Caki2 (cell line): Measurements from ENCODE around the gene TUBGCP2. TPM values are rescaled to one million over a fixed set of nuclear protein-coding genes. Genes with fewer than 3 reads are reported as not detected.

Source experiments
- DNase-seq: peaks from one replicate; pipeline ENCODE4 v3.0.0-alpha.2; 2015; ENCODE audit warnings: low read depth
- in situ Hi-C: cut with HindIII; loops from 2 replicates; pipeline ENCODE4 v1.10.0; 2016; ENCODE audit warnings: low sequenced_read_pairs, low pct_unique_long_range_greater_than_20kb, mixed read lengths
- total RNA-seq: library from RNA; depleted of rRNA; stranded (reverse); fragments of >200 nt; shearing (Covaris generic); gene quantifications from 2 replicates; pipeline ENCODE4 v1.2.3, GENCODE V29; 2014; ENCODE audit warnings: low replicate concordance

The TUBGCP2 gene
- total RNA-seq, 1 experiment from 2014 or later: 73.2 TPM

DNA sequence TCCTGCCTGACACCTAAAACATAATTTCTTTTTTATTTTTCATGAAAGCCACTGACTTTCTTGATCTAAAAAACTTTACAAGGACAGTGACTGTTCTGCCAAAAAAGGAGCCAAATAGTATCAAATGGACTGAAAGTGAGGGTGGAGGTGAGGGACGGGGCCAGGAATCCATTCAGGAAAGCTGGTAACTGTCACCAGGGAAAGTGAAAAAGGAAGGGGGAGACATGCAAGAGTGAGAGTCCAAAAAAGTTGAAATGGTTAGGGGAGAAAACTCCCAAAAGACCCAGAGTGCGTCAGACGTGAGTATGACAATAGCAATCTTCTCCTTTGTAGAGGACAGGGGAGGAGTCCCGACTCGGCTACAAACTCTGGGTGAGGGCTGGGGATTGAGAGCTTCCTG lies 35.6 kb upstream of the TUBGCP2 start:
- in situ Hi-C loops: no loop called here
- no peak for DNase-seq

DNA sequence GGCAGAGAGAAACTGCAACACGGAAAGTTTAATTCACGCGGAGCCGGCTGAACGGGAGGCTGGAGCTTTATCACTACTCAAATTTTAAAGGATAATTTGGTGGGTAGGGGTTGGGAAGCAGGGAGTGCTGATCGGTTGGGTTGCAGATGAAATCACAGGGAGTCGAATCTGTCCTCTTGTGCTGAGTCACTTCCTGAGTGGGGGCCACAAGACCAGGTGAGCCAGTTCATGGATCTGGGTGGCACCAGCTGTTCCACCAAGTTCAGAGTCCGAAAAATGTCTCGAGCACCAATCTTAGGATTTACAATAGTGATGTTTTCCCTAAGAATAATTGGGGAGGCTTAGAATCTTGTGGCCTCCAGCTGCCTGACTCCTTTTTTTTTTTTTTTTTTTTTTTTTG lies 34.9 kb upstream of the TUBGCP2 start:
- DNase-seq: no peak
- in situ Hi-C loops: no loop called here

DNA sequence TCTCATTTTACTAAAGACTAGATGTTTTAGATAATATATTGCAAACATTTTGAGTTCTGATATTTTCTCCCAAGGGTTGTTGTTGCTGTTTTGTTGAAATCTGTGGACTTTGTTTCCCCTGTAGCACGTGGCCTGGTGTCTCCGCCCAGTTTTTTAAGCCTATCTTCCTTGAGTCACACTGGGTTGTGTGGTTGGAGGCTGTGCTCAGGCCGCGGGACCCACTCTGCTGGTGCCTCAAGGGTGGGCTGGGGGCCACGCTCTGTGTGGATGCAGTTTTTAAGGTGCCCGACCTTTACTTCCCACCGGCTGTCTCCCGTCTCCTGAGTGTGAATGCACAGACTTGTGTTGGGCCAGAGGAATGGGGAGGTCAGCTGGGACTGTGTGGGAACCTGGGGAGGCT lies 34.3 kb upstream of the TUBGCP2 start:
- DNase-seq: no peak
- in situ Hi-C loops: no loop called here

DNA sequence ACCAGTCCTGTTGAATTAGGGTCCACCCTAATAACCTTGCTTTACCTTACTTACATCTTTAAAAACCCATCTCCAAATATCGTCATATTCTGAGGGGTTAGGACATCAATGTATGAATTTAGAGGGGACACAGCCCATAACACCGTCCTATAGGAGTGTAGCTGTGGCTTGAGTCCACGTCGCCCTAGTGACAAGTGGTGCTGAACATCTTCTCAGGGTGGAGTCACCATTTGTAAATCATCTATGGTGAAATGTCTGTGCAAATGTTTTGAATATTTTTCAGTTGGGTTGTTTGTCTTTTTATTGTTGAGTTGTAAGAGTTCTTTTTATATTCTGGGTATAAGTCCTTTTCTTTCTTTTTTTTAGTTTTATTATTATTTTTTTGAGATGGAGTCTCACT lies 33.3 kb upstream of the TUBGCP2 start:
- no peak for DNase-seq
- in situ Hi-C loops: no loop called here

DNA sequence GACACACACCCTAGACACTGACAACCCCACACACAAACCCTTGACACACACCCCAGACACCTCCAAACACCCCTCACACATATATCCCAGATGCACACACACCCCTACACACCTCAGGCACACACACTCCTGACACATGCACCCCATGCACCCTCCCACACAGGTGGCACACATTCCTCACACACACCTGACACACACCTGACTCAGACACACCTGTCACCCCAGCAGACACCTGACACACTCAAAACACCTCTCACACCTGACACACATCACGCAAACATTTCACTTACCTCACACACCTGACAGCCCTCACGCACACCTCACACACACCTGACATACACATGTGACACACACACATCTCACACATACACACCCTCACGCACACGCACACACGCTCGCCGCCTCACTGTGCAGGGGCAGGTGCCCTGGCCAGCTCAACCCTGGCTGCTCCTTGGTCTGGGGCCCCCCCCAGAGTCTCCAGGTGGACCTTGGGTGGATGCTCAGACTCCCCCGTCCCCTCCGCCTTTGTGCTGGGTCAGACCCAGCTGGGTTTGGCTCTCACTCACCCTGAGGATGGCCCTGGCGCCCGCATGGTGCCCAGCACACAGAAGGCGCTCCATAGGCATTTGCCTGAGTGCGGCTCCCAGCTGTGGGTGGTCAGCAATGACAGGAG lies 31.2 kb upstream of the TUBGCP2 start:
- in situ Hi-C loops: no loop called here
- no peak for DNase-seq

DNA sequence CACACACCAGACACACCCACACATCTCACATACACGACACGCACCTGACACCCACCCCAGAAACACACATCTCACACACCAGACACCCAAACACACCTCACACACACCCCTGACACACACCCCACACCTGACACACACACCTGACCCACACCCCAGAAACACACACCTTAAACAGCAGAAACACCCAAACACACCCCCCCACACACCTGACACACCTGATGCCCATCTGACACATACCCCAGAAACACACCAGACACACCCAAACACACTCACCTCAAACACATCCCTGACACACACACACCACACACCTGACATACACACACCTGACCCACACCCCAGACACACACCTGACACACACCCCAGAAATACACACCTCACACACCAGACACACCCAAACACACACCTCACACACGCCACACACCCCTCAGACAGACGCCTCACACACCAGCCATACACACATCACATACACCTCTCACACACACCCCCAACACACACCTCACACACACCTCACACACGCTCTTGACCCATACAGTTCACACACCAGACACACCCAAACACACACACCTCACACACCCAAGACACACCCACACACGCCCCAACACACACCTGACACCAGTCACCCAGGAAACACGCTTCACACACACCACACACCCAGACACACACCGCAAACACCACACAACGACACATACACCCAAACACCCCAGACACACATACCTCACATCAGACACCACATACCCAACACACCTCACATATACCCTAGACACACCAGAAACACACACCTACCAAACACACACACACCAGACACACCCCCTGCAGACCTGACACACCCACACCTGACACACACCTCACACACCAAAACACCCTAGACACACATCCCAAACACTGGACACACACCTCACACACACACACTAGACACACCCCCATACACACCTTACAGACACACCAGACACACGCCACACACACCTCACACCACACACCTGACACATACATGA lies 29.7 kb upstream of the TUBGCP2 start:
- DNase-seq: no peak
- in situ Hi-C loops: no loop called here

DNA sequence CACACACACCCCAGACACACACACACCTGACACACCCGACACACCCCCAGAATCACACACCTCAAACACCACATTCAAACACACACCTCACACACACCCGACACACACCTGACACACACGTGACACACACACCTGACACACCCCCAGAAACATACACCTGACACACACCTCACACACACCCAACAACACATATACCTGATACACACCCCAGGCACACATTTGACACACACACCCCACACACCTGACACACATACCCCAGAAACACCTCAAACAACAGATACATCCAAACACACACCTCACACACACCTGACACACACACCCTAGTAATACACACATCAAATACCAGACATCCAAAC lies 28.7 kb upstream of the TUBGCP2 start:
- DNase-seq: no peak
- in situ Hi-C loops: no loop called here

DNA sequence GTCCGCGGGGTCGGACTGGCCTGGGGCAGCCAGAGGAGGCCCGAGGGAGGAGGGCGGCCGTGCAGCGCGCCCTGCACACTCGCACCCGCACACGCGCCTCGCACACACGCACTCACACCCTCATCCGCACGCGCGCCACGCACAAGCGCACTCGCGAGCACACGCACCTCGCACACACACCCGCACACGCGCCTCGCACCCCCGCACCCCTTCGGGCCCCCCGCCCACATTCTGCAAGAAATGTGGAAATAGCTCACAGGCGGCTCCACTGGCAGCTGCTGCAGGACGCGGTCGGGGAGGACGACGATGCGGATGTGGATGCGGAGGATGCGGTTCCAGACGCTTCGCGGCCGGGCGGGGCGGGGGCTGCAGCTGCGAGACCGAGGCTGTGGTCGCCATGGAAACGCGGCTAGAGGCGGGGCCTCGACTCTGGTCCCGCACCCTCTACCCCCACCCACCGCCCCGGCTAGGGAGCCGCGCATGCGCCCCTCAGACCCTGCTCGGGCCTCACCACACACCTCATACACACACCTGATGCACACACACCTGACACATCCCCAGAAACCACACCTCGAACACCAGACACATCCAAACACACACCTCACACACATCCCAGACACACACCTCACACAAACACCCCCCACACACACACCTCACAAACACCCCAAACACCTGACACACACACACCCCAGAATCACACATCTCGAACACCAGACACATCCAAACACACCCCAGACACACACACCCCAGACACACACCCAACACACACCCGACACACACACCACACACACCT lies 28.1 kb upstream of the TUBGCP2 start, which contains the start of gene CALY:
TSS of gene CALY (minus strand) at position 320 of the 793 bp plus-strand sequence. CDS start 7,907 bp downstream, outside the sequence.
- in situ Hi-C loops: no loop called here
- no peak for DNase-seq

DNA sequence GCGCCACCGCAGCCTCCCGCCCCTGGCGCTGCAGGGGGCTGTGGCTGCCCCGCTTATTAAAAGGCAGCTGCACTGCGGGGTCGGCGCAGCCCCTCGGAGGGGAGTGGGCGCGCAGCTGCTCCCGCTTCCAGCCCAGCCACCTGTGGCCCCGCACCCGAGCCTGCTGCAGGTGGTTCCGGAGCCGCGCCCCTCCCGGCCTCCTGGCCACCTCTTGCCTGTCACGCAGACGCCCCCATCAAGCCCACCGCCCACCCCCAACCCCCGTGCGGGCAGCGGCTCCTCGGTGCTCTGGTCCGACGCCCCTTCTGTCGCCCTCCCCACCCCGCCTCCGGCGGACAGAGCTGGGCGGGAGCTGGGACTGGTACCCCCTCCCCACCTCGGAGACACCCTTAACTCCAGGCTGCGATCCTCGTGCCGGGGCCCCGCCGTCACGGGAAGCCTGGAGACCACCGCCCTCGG lies 27.5 kb upstream of the TUBGCP2 start:
- in situ Hi-C loops: no loop called here
- no peak for DNase-seq

DNA sequence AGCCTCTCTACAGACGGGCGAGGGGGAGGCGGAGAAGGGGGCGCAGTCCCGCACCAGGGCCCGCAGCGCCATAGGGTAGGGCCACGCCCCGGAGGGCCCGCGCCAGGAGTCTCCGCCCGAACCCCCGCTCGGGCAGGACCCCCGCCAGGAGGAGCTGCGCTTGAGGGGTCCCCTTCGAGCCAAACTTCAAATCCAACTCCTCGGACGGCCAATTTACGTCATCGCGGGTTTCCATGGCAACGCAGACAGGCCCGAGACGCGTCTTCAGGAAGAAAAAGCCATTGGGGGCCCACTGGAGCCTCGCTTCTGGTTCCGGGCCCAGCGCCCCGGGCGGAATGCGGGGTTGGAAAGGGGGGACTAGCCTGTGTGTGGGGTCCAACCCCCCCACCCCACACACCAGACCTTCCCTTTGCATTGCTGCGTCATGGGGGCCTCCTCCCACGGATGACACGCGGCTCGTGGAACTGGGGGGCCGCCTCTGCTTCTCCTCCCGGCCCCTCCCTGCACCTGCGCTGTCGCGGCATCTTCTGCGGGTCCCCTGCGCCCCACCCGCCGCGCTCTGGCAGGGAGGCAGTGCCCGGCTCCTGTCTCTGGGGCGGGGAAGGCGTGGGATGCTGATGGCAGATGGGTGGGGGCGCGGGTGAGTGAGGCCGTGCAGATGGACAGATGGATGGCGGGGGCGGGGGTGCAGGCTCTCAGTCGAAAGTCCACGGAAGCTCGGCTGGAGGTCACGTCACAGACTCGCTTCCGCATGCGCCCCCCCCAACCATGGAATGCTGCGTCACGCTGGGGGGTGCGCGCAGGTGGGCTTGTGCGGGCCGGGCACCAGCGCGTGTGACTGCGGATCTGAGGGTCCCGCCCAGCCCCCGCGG lies 26.8 kb upstream of the TUBGCP2 start:
- no peak for DNase-seq
- in situ Hi-C loops: no loop called here

DNA sequence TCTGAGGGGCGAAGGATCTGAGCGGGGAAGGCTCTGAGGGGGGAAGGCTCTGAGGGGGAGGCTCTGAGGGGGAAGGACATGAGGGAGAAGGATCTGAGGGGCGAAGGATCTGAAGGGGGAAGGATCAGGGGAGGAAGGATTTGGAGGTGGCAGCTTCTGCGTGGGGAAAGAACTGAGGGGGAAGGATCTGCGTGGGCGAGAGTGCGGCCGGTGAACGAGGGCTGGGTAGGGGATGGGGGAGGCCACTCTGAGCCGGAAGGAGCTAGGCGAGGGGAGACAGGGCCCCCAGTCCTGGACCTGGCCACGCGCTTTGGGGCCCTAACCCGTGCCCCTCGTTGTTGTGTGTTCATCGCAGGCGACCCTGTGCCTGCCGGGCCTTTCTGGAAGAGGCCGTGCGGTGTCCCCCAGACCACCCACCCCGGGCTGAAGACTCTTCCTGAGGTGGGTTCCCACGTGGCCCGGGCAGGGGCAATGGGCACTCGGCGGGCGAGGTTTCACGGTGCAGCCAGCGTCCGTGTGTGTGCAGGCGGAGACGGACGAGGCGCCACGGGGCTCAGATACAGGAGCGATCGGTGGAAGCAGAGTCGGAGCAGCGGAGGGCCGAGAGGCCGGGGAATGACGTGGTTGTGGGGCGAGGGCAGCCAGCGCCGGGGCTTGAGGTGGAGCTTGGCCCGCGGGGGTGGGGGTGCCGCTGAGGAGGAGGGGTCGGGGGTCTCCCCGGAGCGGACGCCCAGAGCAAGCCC lies 26.0 kb upstream of the TUBGCP2 start:
- DNase-seq: no peak
- in situ Hi-C loops: no loop called here

DNA sequence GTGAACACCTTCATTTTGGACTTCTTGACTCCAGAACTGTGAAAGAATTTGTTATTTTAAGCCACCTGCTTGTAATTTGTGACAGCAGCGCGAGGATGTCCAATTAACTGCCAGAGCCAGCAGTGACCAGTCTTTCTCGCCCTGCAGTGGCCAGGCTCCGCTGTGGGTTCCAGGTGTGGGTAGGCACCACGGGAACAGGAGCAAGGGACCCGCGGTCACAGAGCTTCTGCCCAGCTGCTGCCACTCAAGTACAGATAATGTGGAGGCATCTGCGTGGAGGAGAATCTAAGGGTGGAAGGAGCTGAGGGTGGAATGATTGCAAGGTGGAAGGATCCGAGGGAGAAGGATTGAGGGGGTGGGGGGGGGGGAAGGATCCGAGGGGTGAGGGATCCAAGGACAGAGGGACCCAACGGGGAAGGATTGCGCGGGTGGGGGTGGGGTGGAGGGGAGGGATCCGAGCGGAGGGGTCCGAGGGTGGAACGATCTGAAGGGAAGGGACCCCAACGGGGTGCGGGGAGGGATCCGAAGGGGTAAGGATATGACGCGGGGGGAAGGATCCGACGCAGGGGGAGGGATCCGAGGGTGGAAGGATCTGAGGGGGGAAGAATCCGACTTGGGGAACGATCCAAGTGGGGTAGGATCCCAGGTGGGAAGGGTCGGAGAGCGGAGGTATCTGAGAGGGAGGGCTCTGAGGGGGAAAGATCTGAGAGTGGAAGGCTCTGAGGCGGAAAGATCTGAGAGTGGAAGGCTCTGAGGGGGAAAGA lies 24.4 kb upstream of the TUBGCP2 start:
- in situ Hi-C loops: no loop called here

DNA sequence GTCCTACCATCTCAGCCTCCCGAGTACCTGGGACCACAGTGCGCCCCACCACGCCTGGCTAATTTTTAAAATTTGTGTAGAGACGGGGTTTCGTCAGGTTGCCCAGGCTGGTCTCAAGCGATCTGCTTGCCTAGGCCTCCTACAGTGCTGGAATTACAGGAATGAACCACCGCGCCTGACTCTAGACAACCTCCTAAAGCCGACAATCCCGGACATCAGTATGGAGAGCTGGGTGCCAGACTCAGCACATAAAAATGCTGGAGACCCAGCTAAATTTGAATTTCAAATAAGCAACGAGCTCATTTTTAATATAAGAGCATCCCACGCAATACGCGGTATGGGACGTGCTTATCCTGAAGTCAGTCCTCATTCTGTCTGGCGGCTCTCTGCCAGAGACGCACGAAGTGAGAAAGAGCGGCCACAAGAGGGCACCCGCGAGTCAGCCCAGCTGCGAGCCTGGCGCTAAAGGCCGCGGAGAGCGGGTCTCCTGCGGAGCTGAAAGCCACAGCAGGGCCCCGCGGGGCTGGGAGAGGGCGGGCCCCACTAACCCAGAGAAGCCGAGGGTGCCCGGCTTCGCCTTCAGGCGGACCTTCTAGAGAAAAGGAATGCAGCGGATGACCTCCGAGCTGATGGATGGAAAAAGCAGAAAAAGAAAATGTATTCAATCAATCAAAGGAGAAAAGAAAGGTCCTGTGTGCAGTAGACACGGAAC lies 21.0 kb upstream of the TUBGCP2 start:
- in situ Hi-C loops: no loop called here
- DNase-seq: peak; percentile 66

More for the DNA sequence above, 24.4 kb upstream of the TUBGCP2 start:
- no peak for DNase-seq

DNA sequence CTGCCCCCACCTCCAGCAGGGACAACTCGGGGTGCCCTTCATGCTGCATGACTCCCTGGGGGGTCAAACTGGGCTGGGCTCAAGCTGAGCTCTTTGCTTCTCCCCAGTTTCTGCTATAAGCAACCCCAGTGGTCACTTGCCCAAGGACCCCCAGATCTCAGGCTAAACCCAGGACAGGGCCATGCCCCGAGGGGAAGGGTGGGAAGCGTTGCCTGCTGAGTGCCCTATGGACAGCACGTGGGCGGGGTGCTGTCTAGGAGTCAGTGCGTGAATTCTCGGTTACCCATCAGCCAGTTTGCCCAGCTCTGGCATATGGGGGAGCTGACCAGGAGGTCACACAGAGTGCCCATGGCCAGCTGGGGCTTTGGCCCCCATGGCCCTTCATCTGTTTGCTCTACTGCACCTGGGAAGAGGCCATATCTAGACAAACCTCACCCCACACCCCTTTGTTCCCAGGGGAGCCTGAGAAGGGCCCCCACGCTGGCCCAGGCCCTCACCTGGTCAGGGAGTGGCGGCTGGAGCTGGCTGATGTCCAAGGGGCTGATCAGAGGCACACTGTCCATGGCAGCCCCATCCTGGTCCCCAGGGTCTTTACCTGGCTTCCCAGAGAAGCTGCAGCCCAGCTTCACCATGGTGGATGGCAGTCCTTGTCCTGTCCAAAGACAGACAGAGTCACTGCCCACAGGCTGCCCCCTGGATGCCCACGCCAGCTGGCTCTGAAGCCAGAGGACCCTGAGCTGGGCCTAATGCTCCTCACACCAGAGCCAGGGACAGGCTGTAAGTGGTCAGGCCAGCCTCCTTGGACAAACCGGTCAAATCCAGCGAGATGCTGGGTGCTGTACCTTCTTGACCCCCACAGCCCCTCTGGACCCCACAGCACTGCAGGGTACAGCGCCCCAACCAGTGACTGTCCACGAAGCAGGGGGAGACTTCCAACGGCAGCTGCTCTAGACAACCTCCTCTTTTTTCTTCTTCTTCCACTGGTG lies 20.0 kb upstream of the TUBGCP2 start:
- in situ Hi-C loops: no loop called here
- DNase-seq: no peak
